AG10803 (cell line): Measurements from ENCODE around the gene ZBTB20.

Source experiments
- DNase-seq: peaks from one replicate; pipeline ENCODE4 v3.0.0; 2010; ENCODE audit warnings: low read depth
- H3K4me3 ChIP-seq: 2 replicates; pipeline ENCODE4 v1.5.1; 2011; ENCODE audit warnings: mild to moderate bottlenecking, low read length, control low read depth
- TF ChIP-seq, protein P1 (sequence below): conservative IDR thresholded peaks from 2 replicates; pipeline ENCODE4 v1.5.1; 2011; ENCODE audit warnings: mild to moderate bottlenecking, low read length, control low read depth, inconsistent platforms

Gene ZBTB20

DNA sequence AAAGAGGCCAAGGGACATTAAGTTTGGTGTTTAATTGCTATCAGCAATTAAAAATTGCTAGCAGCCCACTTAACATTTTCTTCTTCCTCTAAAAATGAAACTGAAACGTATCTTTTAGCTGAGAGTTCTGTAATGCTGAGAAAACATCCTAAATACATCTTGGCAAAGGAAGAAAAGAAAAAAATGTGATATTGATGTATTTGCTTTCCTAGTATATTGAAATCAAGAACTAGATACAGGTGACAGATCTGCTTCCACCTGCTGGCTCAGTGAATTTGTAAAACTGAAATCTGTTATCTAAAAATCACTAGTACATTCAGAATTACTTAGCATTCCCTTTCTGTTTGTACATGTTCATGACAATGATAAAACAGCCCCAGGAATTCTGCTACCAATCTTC lies 283.2 kb downstream of the ZBTB20 start:
- TF ChIP-seq, protein P1, sequence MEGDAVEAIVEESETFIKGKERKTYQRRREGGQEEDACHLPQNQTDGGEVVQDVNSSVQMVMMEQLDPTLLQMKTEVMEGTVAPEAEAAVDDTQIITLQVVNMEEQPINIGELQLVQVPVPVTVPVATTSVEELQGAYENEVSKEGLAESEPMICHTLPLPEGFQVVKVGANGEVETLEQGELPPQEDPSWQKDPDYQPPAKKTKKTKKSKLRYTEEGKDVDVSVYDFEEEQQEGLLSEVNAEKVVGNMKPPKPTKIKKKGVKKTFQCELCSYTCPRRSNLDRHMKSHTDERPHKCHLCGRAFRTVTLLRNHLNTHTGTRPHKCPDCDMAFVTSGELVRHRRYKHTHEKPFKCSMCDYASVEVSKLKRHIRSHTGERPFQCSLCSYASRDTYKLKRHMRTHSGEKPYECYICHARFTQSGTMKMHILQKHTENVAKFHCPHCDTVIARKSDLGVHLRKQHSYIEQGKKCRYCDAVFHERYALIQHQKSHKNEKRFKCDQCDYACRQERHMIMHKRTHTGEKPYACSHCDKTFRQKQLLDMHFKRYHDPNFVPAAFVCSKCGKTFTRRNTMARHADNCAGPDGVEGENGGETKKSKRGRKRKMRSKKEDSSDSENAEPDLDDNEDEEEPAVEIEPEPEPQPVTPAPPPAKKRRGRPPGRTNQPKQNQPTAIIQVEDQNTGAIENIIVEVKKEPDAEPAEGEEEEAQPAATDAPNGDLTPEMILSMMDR = no peak
- DNase-seq = no peak
- H3K4me3 ChIP-seq = no peak overlapping the region; the same call in 1 of the 2 replicates

DNA sequence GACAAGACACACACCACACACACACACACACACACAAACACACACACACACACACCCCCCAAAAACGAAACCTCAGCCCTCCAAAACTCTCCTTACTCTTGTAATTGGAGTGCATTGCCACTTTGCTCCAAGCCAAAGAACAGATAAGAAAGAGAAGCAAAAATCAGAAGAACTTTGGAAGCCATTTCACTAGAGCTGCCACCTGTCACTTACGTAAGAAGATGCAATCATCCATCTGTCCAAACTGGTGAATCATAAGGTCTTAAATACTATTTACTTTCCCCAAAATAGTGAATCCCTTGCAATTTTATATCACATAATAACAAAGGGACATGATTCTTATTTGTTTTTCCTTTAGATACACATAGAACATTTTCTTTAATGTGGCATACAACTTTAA lies 285.4 kb downstream of the ZBTB20 start:
- DNase-seq = peak; percentile 10
- no peak overlapping the region for H3K4me3 ChIP-seq
- TF ChIP-seq, protein P1 = no peak

DNA sequence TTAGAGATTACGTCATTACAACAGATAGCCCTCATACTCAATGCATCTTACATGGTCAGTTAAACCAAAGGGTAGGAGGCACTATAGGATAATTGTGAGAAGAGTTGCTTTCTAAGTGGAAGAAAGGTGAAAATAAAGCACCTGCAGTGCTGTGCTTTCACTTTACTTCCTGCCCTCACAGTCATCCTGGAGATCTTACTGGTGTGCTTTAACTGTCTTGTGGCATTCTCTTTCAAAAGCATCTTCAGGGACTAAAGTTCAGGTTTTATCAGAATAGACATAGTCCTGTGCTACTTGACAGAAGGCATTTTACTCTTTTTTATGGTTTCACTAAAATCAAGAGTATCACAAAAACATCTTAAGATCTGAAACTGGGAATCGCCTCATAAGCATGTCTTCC lies 286.6 kb downstream of the ZBTB20 start:
- TF ChIP-seq, protein P1 = no peak
- no peak for DNase-seq

DNA sequence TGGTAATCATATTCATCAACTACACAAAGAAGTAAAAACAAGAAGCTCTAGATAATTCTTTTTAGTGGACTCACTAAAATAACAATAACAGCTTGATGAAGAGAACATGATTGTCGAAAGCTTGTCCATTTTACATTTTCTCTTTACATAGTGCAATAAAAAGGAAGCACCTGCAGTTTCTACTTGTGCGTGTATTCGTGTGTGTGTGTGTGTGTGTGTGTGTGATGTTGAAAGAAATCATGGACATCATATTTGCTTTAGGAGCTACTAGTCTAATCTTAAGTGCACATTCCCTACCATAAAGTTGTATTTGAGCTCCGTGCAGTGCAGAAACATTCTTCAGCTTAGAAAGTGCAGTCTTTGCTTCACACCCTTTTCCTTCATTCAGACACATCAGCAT lies 288.8 kb downstream of the ZBTB20 start:
- H3K4me3 ChIP-seq = no peak overlapping the region
- TF ChIP-seq, protein P1 = no peak
- DNase-seq = no peak

More for the DNA sequence above, 286.6 kb downstream of the ZBTB20 start:
- no peak overlapping the region for H3K4me3 ChIP-seq

DNA sequence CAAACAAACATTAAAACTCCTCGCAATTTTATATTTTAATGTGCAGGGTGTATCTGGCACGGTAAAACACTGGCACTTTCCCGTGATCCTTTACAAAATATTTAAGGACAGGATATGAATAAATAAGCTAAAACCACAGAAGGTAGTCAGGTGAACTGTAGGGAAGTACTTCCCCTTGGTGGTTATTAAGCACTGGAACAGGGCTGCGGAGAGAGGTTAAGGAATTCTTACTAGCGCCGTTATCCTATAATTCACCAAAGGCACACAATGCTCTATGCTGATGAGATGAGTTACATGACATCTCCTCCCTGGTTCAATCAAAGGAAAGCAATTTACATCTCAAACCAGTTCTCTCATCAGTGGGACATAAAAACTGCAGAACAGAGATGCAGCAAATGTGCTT lies 289.8 kb downstream of the ZBTB20 start:
- TF ChIP-seq, protein P1 = no peak

DNA sequence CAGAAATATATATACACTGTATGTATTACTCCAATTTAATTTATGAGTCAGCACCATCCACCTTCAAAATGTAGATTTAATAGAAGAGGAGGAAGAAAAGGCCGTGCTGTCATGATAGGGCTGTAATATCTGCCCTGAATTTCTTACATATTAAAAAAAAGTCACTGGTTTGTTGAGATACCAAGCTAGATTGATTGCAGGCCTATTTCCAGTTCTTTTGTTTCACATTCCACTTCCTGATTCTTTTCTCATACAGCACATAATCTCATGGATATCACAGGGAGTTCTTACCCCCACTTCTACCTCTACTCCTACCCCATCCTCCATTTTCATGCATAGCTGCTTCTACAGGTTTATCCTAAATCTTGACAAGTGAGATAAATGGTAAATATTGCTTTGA lies 290.3 kb downstream of the ZBTB20 start:
- TF ChIP-seq, protein P1 = no peak
- no peak overlapping the region for H3K4me3 ChIP-seq
- no peak for DNase-seq

More for the DNA sequence above, 289.8 kb downstream of the ZBTB20 start:
- DNase-seq = no peak
- no peak overlapping the region for H3K4me3 ChIP-seq

DNA sequence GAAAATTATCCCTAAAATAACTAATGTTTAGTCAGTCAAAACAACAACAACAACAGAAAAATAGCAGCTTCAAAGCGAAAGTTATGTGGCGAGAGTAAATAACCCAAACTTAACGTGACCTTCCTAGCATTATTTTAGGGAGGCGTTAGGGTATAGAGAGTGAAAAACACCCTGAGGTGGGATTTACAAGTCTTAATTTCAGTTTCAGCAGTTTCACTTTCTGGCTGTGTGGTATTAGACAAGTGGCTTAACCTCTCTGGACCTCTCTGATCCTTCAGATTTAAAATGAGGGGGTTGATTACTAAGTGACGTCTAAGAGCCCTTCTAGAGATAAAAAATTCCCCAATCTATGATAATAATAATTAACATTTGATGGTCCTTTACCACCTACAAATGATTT lies 291.2 kb downstream of the ZBTB20 start:
- no peak for DNase-seq
- TF ChIP-seq, protein P1 = no peak
- H3K4me3 ChIP-seq = no peak overlapping the region
